K562 (cell line): Measurements from ENCODE around the gene SRRD. TPM values are rescaled to one million over a fixed set of nuclear protein-coding genes. Genes with fewer than 3 reads are reported as not detected.

Source experiments
- ATAC-seq: fragments of 200-7000 bp; cut with Tn5 transposase; 3 replicates; pipeline ENCODE4 v1.9.1; 2020; ENCODE audit warnings: moderate library complexity
- BruUV-seq: library from RNA; stranded (reverse); fragments of 400-500 nt; replicated peaks from 2 replicates; lab custom pipeline; 2021; lab: Mats Ljungman, UMichigan
- CTCF ChIA-PET: fragments of 300-600 bp; formaldehyde crosslinking; extraction: SDS; loops from one replicate; lab custom pipeline; 2021; ENCODE audit warnings: low intra/inter-chr PET ratio; lab: Yijun Ruan, JAX
- POLR2A ChIA-PET: fragments of 300-600, 350-650 bp; sonication (Branson Sonifier 250); formaldehyde crosslinking; extraction: SDS; loops from one replicate; lab custom pipeline; 2021; ENCODE audit warnings: antibody characterized with exemption, inconsistent platforms; lab: Yijun Ruan, JAX
- DNase-seq, 4 experiments: peaks; one replicate each; pipeline versions ENCODE4 v3.0.0 to v3.0.0-alpha.2; 2011 to 2018; ENCODE audit warnings: low spot score in 3 of 4, mixed read lengths in 3 of 4; ENCODE audit errors: extremely low read depth in 1 of 4
- FAIRE-seq: peaks from 2 replicates; lab custom pipeline; 2011; peaks lifted over from hg19 to GRCh38; lab: Jason Lieb, UNC
- H2AFZ ChIP-seq: 2 replicates; pipeline ENCODE4 v1.6.0; 2011; ENCODE audit warnings: low read depth, low read length, control low read depth, inconsistent platforms
- H3K27ac ChIP-seq: fragments of 200-600 bp; 3 replicates; pipeline ENCODE4 v1.8.0; 2011; ENCODE audit warnings: low read depth, mild to moderate bottlenecking, control low read depth, inconsistent platforms, low read length, moderate library complexity, mixed read lengths; ENCODE audit errors: extremely low read depth
- H3K27me3 ChIP-seq, 2 experiments: fragments of 300-600 bp in 1 of 2; 2 replicates in 1 of 2; 3 replicates in 1 of 2; pipeline versions ENCODE4 v1.6.0 to v1.8.0; 2011; ENCODE audit warnings: inconsistent platforms in 2 of 2, low read length in 2 of 2, mild to moderate bottlenecking in 1 of 2, mixed read lengths in 1 of 2, moderate library complexity in 1 of 2; ENCODE audit not compliant: control insufficient read depth in 2 of 2, insufficient read depth in 2 of 2
- H3K36me3 ChIP-seq: fragments of 300-600 bp; 3 replicates; pipeline ENCODE4 v1.8.0; 2011; ENCODE audit warnings: mild to moderate bottlenecking, low read length, inconsistent platforms; ENCODE audit not compliant: control insufficient read depth, insufficient read depth
- H3K4me1 ChIP-seq, 2 experiments: fragments of 200-600 bp in 1 of 2; replicated peaks in 1 of 2; 2 replicates in 1 of 2; 3 replicates in 1 of 2; pipeline versions ENCODE4 v1.5.1 to v1.8.0; 2011; ENCODE audit warnings: inconsistent platforms in 2 of 2, low read length in 2 of 2, mild to moderate bottlenecking in 1 of 2, mixed read lengths in 1 of 2, moderate library complexity in 1 of 2; ENCODE audit not compliant: control insufficient read depth in 2 of 2, insufficient read depth in 2 of 2
- H3K4me2 ChIP-seq: 2 replicates; pipeline ENCODE4 v1.6.1; 2011; ENCODE audit warnings: low read length, control low read depth, inconsistent platforms, mixed read lengths; ENCODE audit not compliant: insufficient read depth
- H3K4me3 ChIP-seq: fragments of 200-600 bp; sonication (generic), shearing (Covaris generic); 2 replicates; pipeline ENCODE4 v1.5.1; 2016; ENCODE audit warnings: control low read depth, inconsistent platforms
- H3K79me2 ChIP-seq: fragments of 200-600 bp; 3 replicates; pipeline ENCODE4 v1.8.0; 2011; ENCODE audit warnings: low read length, inconsistent platforms; ENCODE audit not compliant: control insufficient read depth, insufficient read depth
- H3K9ac ChIP-seq, 2 experiments: 2 replicates each; pipeline versions ENCODE4 v1.6.0 to v1.6.1; 2011; ENCODE audit warnings: low read depth in 2 of 2, low read length in 2 of 2, control low read depth in 1 of 2, inconsistent platforms in 1 of 2, mild to moderate bottlenecking in 1 of 2, mixed read lengths in 1 of 2; ENCODE audit not compliant: insufficient read depth in 1 of 2
- H3K9me1 ChIP-seq: one replicate; pipeline ENCODE4 v1.6.0; 2011; ENCODE audit warnings: inconsistent platforms, mild to moderate bottlenecking, low read length, moderate library complexity; ENCODE audit not compliant: control insufficient read depth, insufficient read depth
- H3K9me3 ChIP-seq: replicated peaks from 2 replicates; pipeline ENCODE4 v1.5.1; 2011; ENCODE audit warnings: low read depth, low read length, inconsistent platforms; ENCODE audit not compliant: control insufficient read depth, insufficient read depth
- H4K20me1 ChIP-seq: replicated peaks from 2 replicates; pipeline ENCODE4 v1.6.1; 2011; ENCODE audit warnings: low read length, inconsistent platforms, mixed read lengths; ENCODE audit not compliant: control insufficient read depth, insufficient read depth
- CREBBP ChIP-seq: IDR thresholded peaks from one replicate; pipeline ENCODE4 v1.6.1; 2012; ENCODE audit warnings: low read depth, mild to moderate bottlenecking, control low read depth, inconsistent platforms, low read length
- MCM3 ChIP-seq: fragments of 450-650 bp; IDR thresholded peaks from 2 replicates; pipeline ENCODE4 v1.6.1; 2016
- U2AF1 ChIP-seq: fragments of 200-400 bp; formaldehyde crosslinking; optimal IDR thresholded peaks from 2 replicates; pipeline ENCODE3; 2017; ENCODE audit warnings: mild to moderate bottlenecking, low read depth, low read length, moderate library complexity
- ZNF407 ChIP-seq: fragments of 450-650 bp; IDR thresholded peaks from 2 replicates; pipeline ENCODE4 v1.6.1; 2016; ENCODE audit warnings: low read depth
- WGBS: fragments of 100-300 bp; shearing (Covaris generic); methylation state at CpG from one replicate; pipeline ENCODE4 v1.1.6; 2016; ENCODE audit warnings: low coverage, mixed read lengths; ENCODE audit not compliant: insufficient coverage; ENCODE audit errors: missing lambda C conversion rate; 5-methylcytosine and 5-hydroxymethylcytosine counted together
- in situ Hi-C: fragments of 300-500 bp; cut with MboI; formaldehyde crosslinking; loops from 4 replicates; pipeline ENCODE4 v1.15.0; 2018; ENCODE audit warnings: inconsistent platforms, mixed read lengths
- intact Hi-C: fragments of 100-400 bp; cut with micrococcal nuclease; formaldehyde crosslinking; loops from 2 replicates; pipeline ENCODE4 v1.14.2; 2022
- polyA plus RNA-seq, 8 experiments: library from polyadenylated mRNA; depleted of rRNA in 4 of 8; stranded (reverse) in 5 of 8; unstranded in 3 of 8; fragments of >200 nt; fragmentation: Nextera tagmentation in 2 of 8; fragmentation: Illumina TruSeq in 1 of 8; extraction: Ambion mirVana in 2 of 8; extraction: Trizol in 1 of 8; gene quantifications; 2 replicates each; pipeline versions ENCODE4 v1.2.1 to v1.2.3, GENCODE V29; 2011 to 2014; ENCODE audit warnings: inconsistent platforms in 1 of 8, missing spikeins in 1 of 8
- total RNA-seq, 7 experiments: library from RNA; depleted of rRNA in 6 of 7; stranded (reverse); fragments of >200 nt in 6 of 7; fragmentation: Illumina TruSeq in 2 of 7; extraction: Trizol in 2 of 7; gene quantifications; 2 replicates each; pipeline versions ENCODE4 v1.2.1 to v1.2.3, GENCODE V29; 2011 to 2021; ENCODE audit warnings: low replicate concordance in 1 of 7

SRRD gene
- total and polyA plus RNA-seq, 9 of the 15 experiments (the other 6 are each of a cell fraction or from before 2014, with no cell fraction given) = 4.9 to 59.4 (median 34.4) TPM

GRCh38 chr22:26443901-26444690 is 39.6 kb upstream of the SRRD start:
- ATAC-seq (no peak), FAIRE-seq (no peak), DNase-seq (no peak)
- 50% methylated on average over 16 of the region's 16 CpGs for whole genome bisulfite sequencing
- ChIA-PET CTCF (no interaction called here), POLR2A (interaction anchor here (0.5 to 1.1 kb wide), 3 partner anchors 21 to 300 kb away, joined by 3 to 7 read pairs (median 3); no protein-coding TSS in a partner anchor)
- H2AFZ ChIP-seq = no peak overlapping the region
- H3K4me2 ChIP-seq = no peak overlapping the region
- no peak overlapping the region for H3K4me3 ChIP-seq
- no peak for TF ChIP-seq ZNF407
- TF ChIP-seq MCM3 = no peak
- TF ChIP-seq U2AF1 = no peak
- TF ChIP-seq CREBBP = no peak
- no peaks in the 10 kb centered on the region for H3K79me2 ChIP-seq
- no peaks in the 10 kb centered on the region for H3K9me1 ChIP-seq
- no peak overlapping the region for H3K9ac ChIP-seq
- in situ Hi-C loops = no loop called here
- intact Hi-C loops = no loop called here
- H3K27ac ChIP-seq = no peak overlapping the region
- no peaks in the 10 kb centered on the region for H3K9me3 ChIP-seq
- H3K36me3 ChIP-seq = no peaks in the 10 kb centered on the region
- no TSS peak for BruUV-seq
- peaks cover 0 to 3% of the 10 kb centered on the region in 2 experiments; a peak in 3 of 5 replicates for H3K4me1 ChIP-seq
- no peaks in the 10 kb centered on the region for H3K27me3 ChIP-seq
- H4K20me1 ChIP-seq = no peaks in the 10 kb centered on the region
